ENCODE measurements around the gene ARID4B. TPM values are rescaled to one million over a fixed set of nuclear protein-coding genes. Genes with fewer than 3 reads are reported as not detected.

ARID4B gene
- total RNA-seq, 1 experiment from 2014 or later = 34.0 TPM

GRCh38 chr1:235244974-235245592 lies 82.9 kb downstream of the ARID4B start:
- Histone ChIP-seq H2AFZ (ENCODE audit: low read length) (no peak overlapping the region), H3K23me2 (ENCODE audit: insufficient read length, low read depth, low read length, poor library complexity, severe bottlenecking) (no peaks in the 10 kb centered on the region), H3K9me3 (ENCODE audit: control insufficient read depth, low read depth, low read length) (no peaks in the 10 kb centered on the region), H3K4ac (ENCODE audit: low read depth, low read length) (no peak overlapping the region), H3K27ac (ENCODE audit: insufficient read length, low read depth, low read length) (no peak overlapping the region), H4K8ac (replicated peaks; ENCODE audit: insufficient read length, low read depth, low read length) (no peak overlapping the region), H2BK15ac (ENCODE audit: low read depth, low read length) (no peak overlapping the region), H4K20me1 (ENCODE audit: control insufficient read depth, insufficient read depth, insufficient read length) (no peaks in the 10 kb centered on the region), H4K91ac (ENCODE audit: insufficient read length, low read depth, low read length) (no peak overlapping the region), H3K18ac (ENCODE audit: insufficient read length, low read depth, low read length) (no peak overlapping the region), H2BK12ac (ENCODE audit: insufficient read length, low read depth, low read length) (no peak overlapping the region), H3K9ac (ENCODE audit: extremely low read depth, insufficient read length, low read length) (no peak overlapping the region), H3K56ac (ENCODE audit: insufficient read length, low read depth, low read length) (no peak overlapping the region), H3T11ph (ENCODE audit: low read length) (no peak overlapping the region), H3K4me2 (ENCODE audit: insufficient read depth, insufficient read length, low read length) (no peak overlapping the region), H3K4me1 (ENCODE audit: insufficient read depth, low read length) (no peaks in the 10 kb centered on the region), H2BK120ac (ENCODE audit: low read depth, low read length, poor library complexity, severe bottlenecking) (no peak overlapping the region), H4K5ac (ENCODE audit: insufficient read length, low read depth, low read length) (no peak overlapping the region), H3K14ac (ENCODE audit: insufficient read depth, low read length) (no peak overlapping the region), H3K79me2 (ENCODE audit: insufficient read depth, low read length) (no peaks in the 10 kb centered on the region), H3K79me1 (ENCODE audit: insufficient read depth, low read depth, low read length, poor library complexity, severe bottlenecking) (no peaks in the 10 kb centered on the region), H2AK5ac (ENCODE audit: insufficient read length, low read length) (no peak overlapping the region), H2BK20ac (ENCODE audit: low read depth, low read length, poor library complexity, severe bottlenecking) (no peak overlapping the region), H3K27me3 (ENCODE audit: insufficient read depth, low read length) (no peaks in the 10 kb centered on the region), H2BK5ac (ENCODE audit: insufficient read length, low read length) (no peak overlapping the region), H3K23ac (ENCODE audit: insufficient read length, low read depth, low read length) (no peak overlapping the region)
- no peak overlapping the region for H3K4me3 Mint-ChIP-seq
- H3K27ac Mint-ChIP-seq = peak overlapping the region in 1 of 3 experiments; percentile 11; a peak in 1 of 7 replicates
- peaks cover 0 to 35% (median 19%) of the 10 kb centered on the region in 3 experiments; a peak in 5 of 7 replicates for H3K36me3 Mint-ChIP-seq (ENCODE audit: insufficient read depth in 1 of 3, low read depth in 3 of 3)
- no peaks in the 10 kb centered on the region for H3K9me3 Mint-ChIP-seq
- H3K4me1 Mint-ChIP-seq = no peaks in the 10 kb centered on the region
- DNase-seq = no peak
- WGBS (ENCODE audit: extremely low coverage, insufficient read length, low lambda C conversion rate) = no CpG with 5 or more reads among the region's 9 CpGs
- TF ChIP-seq CTCF (conservative IDR thresholded peaks at IDR 0.05) = no peak
- no peaks in the 10 kb centered on the region for H3K27me3 Mint-ChIP-seq (ENCODE audit: low read depth)

Measured in H9 (cell line).